ENCODE data around the gene TCAP. TPM values are rescaled to one million over a fixed set of nuclear protein-coding genes. Genes with fewer than 3 reads are reported as not detected.

The TCAP gene
- total and polyA plus RNA-seq, 8 donors: 0.13 to 3.0 (median 0.54) TPM

GRCh38 chr17:39687101-39687545, 22.0 kb downstream of the TCAP start:
- FAIRE-seq (no peak), DNase-seq (no peak), ATAC-seq (peak in 2 of 4 donors; percentile 10 to 11)
- WGBS, 2 donors: 12 to 18% methylated on average over 6 of the region's 6 CpGs
- peaks cover 0 to 7% (median 5%) of the 10 kb centered on the region in 3 donors for H3K4me1 ChIP-seq
- no peaks in the 10 kb centered on the region for H3K9me3 ChIP-seq
- no peaks in the 10 kb centered on the region for H3K27me3 ChIP-seq
- H3K36me3 ChIP-seq: peaks cover 0 to 4% (median 0%) of the 10 kb centered on the region in 3 donors
- peak overlapping the region in 3 of 4 donors; percentile 71 to 94 (median 90) for H3K27ac ChIP-seq
- no peak for TF ChIP-seq CTCF (IDR thresholded peaks at IDR 0.05)
- intact Hi-C loops (cut with DNase I): no loop called here
- H3K4me3 ChIP-seq: peak overlapping the region; percentile 42 to 73 (median 57)

GRCh38 chr17:39687546-39688474, 22.7 kb downstream of the TCAP start, which contains the start of gene PGAP3:
Gene PGAP3 (minus strand): TSS chr17:39688057. CDS start chr17:39688014, 43 bp downstream.
- intact Hi-C loops (cut with DNase I): no loop called here
- peaks cover 0 to 7% (median 5%) of the 10 kb centered on the region in 3 donors for H3K4me1 ChIP-seq
- no peak for TF ChIP-seq CTCF (IDR thresholded peaks at IDR 0.05)
- peak within 1 kb of the TSS; percentile 59 to 94 (median 80) for H3K27ac ChIP-seq
- no peaks in the 10 kb centered on the region for H3K9me3 ChIP-seq
- FAIRE-seq (no peak), DNase-seq (peak; percentile 71 to 91 (median 87)), ATAC-seq (peak; percentile 93 to 96 (median 96))
- H3K36me3 ChIP-seq: peaks cover 0 to 4% (median 0%) of the 10 kb centered on the region in 3 donors
- peak within 1 kb of the TSS; percentile 42 to 73 (median 57) for H3K4me3 ChIP-seq
- 1 to 2% methylated on average over 42 to 45 of the region's 45 CpGs for WGBS, 2 donors
- no peaks in the 10 kb centered on the region for H3K27me3 ChIP-seq

GRCh38 chr17:39688475-39688835, 23.3 kb downstream of the TCAP start:
- intact Hi-C loops (cut with DNase I): no loop called here
- DNase-seq (peak in 1 of 6 donors; percentile 13), FAIRE-seq (no peak), ATAC-seq (peak in 2 of 4 donors; percentile 9 to 10)
- H3K4me3 ChIP-seq: peak overlapping the region; percentile 42 to 73 (median 57)
- peaks cover 0 to 4% (median 0%) of the 10 kb centered on the region in 3 donors for H3K36me3 ChIP-seq
- peak overlapping the region; percentile 59 to 94 (median 80) for H3K27ac ChIP-seq
- WGBS, 2 donors: 12 to 14% methylated on average over 6 of the region's 6 CpGs
- no peaks in the 10 kb centered on the region for H3K9me3 ChIP-seq
- no peak for TF ChIP-seq CTCF (IDR thresholded peaks at IDR 0.05)
- peaks cover 0 to 7% (median 5%) of the 10 kb centered on the region in 3 donors for H3K4me1 ChIP-seq
- H3K27me3 ChIP-seq: no peaks in the 10 kb centered on the region

- ATAC-seq (no peak), FAIRE-seq (no peak), DNase-seq (no peak)
- Histone ChIP-seq H3K9me3 (no peaks in the 10 kb centered on the region), H3K4me3 (peak overlapping the region in 1 of 4 donors; percentile 73), H3K36me3 (peaks cover 0 to 4% (median 0%) of the 10 kb centered on the region in 3 donors), H3K27me3 (no peaks in the 10 kb centered on the region), H3K27ac (peak overlapping the region in 1 of 4 donors; percentile 94), H3K4me1 (peaks cover 0 to 7% (median 5%) of the 10 kb centered on the region in 3 donors)
- intact Hi-C loops (cut with DNase I): no loop called here
- 52 to 54% methylated on average over 3 of the region's 3 CpGs for WGBS, 2 donors
- no peak for TF ChIP-seq CTCF (IDR thresholded peaks at IDR 0.05)
Observed at GRCh38 chr17:39688945-39689344, 23.8 kb downstream of the TCAP start.
